ENCODE data around the gene CACTIN. TPM values are rescaled to one million over a fixed set of nuclear protein-coding genes. Genes with fewer than 3 reads are reported as not detected.
A peak's percentile ranks its signal among the peaks of the same experiment; 100 is the strongest.

The CACTIN gene
- total RNA-seq, 4 donors from 2014 or later = 28.7 to 45.0 (median 34.2) TPM

- peaks cover 26 to 79% (median 72%) of the 10 kb centered on the region in 4 donors for H3K36me3 ChIP-seq
These were observed 7.0 kb downstream of the CACTIN start for GRCh38 chr19:3619631-3620012.

GRCh38 chr19:3618811-3619630 lies 7.6 kb downstream of the CACTIN start:
- Histone ChIP-seq H3K4me3 (peak overlapping the region in 1 of 4 donors; percentile 18), H3K27ac (replicated peaks in 1 of 4) (peak overlapping the region in 1 of 4 donors; percentile 49), H3K4me1 (peaks cover 8 to 51% (median 28%) of the 10 kb centered on the region in 4 donors), H3K27me3 (no peaks in the 10 kb centered on the region), H3K36me3 (peaks cover 26 to 84% (median 74%) of the 10 kb centered on the region in 4 donors), H3K9me3 (no peaks in the 10 kb centered on the region)
- DNase-seq (ENCODE audit: extremely low spot score) = no peak
- intact Hi-C loops (cut with DNase I) = loop anchor here (1.0 to 5.0 kb wide), 4 partner anchors 32 to 74 kb away; partner anchors contain the start of gene MFSD12
- 82% methylated on average over 25 of the region's 31 CpGs for WGBS
- no peak for TF ChIP-seq POLR2AphosphoS5 (IDR thresholded peaks at IDR 0.05)
- TF ChIP-seq CTCF (IDR thresholded peaks at IDR 0.05) = peak in 1 of 3 experiments; percentile 8
- no peak for TF ChIP-seq EP300 (IDR thresholded peaks at IDR 0.05)
- TF ChIP-seq POLR2A (IDR thresholded peaks at IDR 0.05; ENCODE audit: low read depth) = no peak

More at GRCh38 chr19:3619631-3620012, 7.0 kb downstream of the CACTIN start:
- TF ChIP-seq CTCF (IDR thresholded peaks at IDR 0.05) (no peak), POLR2AphosphoS5 (IDR thresholded peaks at IDR 0.05) (no peak), EP300 (IDR thresholded peaks at IDR 0.05) (no peak), POLR2A (IDR thresholded peaks at IDR 0.05; ENCODE audit: low read depth) (no peak)
- Histone ChIP-seq H3K4me1 (peaks cover 9 to 51% (median 28%) of the 10 kb centered on the region in 4 donors), H3K4me3 (no peak overlapping the region), H3K27me3 (no peaks in the 10 kb centered on the region), H3K9me3 (no peaks in the 10 kb centered on the region), H3K27ac (replicated peaks in 1 of 4) (no peak overlapping the region)
- intact Hi-C loops (cut with DNase I) = loop anchor here (5.0 kb wide), 2 partner anchors 42 to 62 kb away; partner anchors contain the start of gene MFSD12
- WGBS = 84% methylated on average over 16 of the region's 17 CpGs
- no peak for DNase-seq (ENCODE audit: extremely low spot score)

GRCh38 chr19:3618144-3618810 lies 8.3 kb downstream of the CACTIN start:
- peak overlapping the region; percentile 38 to 70 (median 50) for H3K27ac ChIP-seq (replicated peaks in 1 of 4)
- no peak for DNase-seq (ENCODE audit: extremely low spot score)
- no peaks in the 10 kb centered on the region for H3K27me3 ChIP-seq
- intact Hi-C loops (cut with DNase I) = loop anchor here (1.0 to 5.0 kb wide), 4 partner anchors 31 to 73 kb away; partner anchors contain the start of gene MFSD12
- peak in 1 of 2 donors; percentile 65 for TF ChIP-seq POLR2AphosphoS5 (IDR thresholded peaks at IDR 0.05)
- no peak for TF ChIP-seq EP300 (IDR thresholded peaks at IDR 0.05)
- TF ChIP-seq CTCF (IDR thresholded peaks at IDR 0.05) = peak; percentile 98 to 99 (median 98)
- no peaks in the 10 kb centered on the region for H3K9me3 ChIP-seq
- peaks cover 23 to 81% (median 72%) of the 10 kb centered on the region in 4 donors for H3K36me3 ChIP-seq
- 60% methylated on average over 5 of the region's 31 CpGs for WGBS
- H3K4me1 ChIP-seq = peaks cover 8 to 53% (median 34%) of the 10 kb centered on the region in 4 donors
- peak overlapping the region; percentile 18 to 39 (median 26) for H3K4me3 ChIP-seq

- Histone ChIP-seq H3K27me3 (no peaks in the 10 kb centered on the region), H3K27ac (replicated peaks in 1 of 4) (peak overlapping the region; percentile 38 to 70 (median 50)), H3K4me3 (peak overlapping the region in 3 of 4 donors; percentile 18 to 37 (median 25)), H3K4me1 (peaks cover 8 to 61% (median 42%) of the 10 kb centered on the region in 4 donors), H3K9me3 (no peaks in the 10 kb centered on the region), H3K36me3 (peaks cover 15 to 81% (median 72%) of the 10 kb centered on the region in 4 donors)
- DNase-seq (ENCODE audit: extremely low spot score) = no peak
- 59% methylated on average over 12 of the region's 19 CpGs for WGBS
- intact Hi-C loops (cut with DNase I) = loop anchor here (5.0 kb wide), 2 partner anchors 40 to 60 kb away; partner anchors contain the start of gene MFSD12
- no peak for TF ChIP-seq EP300 (IDR thresholded peaks at IDR 0.05)
- no peak for TF ChIP-seq POLR2AphosphoS5 (IDR thresholded peaks at IDR 0.05)
- no peak for TF ChIP-seq POLR2A (IDR thresholded peaks at IDR 0.05; ENCODE audit: low read depth)
- no peak for TF ChIP-seq CTCF (IDR thresholded peaks at IDR 0.05)
These were observed 9.1 kb downstream of the CACTIN start for GRCh38 chr19:3617463-3617862.
